ENCODE results near the gene ITGAL. TPM values are rescaled to one million over a fixed set of nuclear protein-coding genes. Genes with fewer than 3 reads are reported as not detected.

The ITGAL gene
- total RNA-seq, 2 donors from 2014 or later, result 4.6 to 8.5 TPM

- DNase-seq (ENCODE audit: low spot score), result no peak
- intact Hi-C loops (cut with DNase I), result no loop called here
These were observed 12.3 kb downstream of the ITGAL start for GRCh38 chr16:30484887-30485286.

DNA sequence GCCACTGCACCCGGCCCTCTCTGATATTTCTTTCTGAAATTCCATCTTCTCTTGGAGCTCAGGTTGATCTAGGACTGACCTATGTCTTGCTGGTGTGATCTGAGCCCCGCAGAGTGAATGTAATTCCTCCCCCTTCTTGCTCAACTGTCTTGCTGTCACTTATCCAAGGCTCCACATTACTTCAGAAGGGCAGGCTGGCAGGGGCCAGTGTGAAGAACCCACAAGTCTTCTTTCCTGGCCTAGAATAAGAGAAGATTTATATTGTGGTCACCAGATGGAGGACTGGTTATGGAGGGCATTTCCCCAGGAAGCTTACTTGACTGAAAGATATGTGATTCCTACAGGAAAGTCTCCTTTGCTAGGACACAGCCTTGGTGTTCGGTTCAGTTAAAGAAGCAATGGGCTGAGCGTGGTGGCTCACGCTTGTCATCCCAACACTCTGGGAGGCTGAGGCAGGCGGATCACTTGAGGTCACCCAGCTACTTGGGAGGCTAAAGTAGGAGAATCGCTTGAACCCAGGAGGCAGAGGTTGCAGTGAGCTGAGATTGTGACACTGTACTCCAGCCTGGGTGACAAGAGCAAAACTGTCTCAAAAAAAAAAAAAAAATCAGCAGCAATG lies 13.4 kb downstream of the ITGAL start:
- intact Hi-C loops (cut with DNase I), result no loop called here
- DNase-seq (ENCODE audit: low spot score), result no peak

DNA sequence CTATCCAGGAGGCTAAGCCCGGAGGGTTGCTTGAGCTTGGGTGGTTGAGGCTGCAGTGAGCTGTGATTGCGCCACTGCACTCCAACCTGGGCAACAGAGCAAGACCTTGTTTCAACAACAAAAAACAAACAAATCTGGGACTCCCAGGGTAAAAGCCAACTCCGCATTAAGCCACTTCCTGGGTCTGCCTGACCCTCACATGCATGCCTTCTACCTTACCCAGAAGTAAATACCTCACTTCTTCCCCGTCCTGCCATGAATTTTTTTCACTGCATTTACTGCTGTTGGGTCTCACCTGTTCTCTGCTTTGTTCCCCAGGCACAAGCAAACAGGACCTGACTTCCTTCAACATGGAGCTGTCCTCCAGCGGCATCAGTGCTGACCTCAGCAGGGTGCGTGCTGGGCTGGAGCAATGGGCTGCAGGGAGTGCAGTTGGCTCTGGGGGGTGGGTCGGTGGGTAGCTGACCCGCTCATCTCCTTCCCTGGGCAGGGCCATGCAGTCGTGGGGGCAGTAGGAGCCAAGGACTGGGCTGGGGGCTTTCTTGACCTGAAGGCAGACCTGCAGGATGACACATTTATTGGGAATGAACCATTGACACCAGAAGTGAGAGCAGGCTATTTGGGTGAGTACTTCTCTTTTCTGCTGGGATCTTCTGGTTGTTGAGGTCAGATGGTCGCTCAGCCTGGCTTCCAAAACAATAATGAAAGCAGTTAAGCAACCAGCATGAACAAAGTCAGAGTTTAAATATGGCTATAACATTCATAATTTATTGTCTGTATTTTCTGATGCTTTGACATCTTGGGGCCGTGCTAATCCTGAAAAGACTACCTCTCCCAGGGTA lies 16.4 kb downstream of the ITGAL start:
- intact Hi-C loops (cut with DNase I), result no loop called here
- no peak for DNase-seq (ENCODE audit: low spot score)

DNA sequence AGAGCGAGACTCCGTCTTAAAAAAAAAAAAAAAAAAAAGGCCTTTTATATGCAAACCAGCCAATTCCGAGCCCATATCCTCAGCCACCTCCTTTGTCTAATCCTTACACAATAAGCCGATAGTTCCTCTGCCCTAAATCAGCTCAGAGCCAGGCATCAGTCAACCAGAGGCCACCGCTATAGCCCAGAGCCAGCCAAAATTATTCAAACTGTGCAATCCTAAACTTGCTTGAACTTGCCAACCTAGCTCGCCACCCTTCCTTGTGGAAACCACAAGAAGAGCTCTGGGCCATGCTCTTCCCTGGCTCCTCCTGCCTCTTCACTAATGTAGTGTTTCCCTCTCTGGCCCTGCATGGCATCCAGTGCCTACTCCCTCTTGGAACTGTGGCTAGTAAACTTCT lies 17.7 kb downstream of the ITGAL start:
- no peak for DNase-seq (ENCODE audit: low spot score)
- intact Hi-C loops (cut with DNase I), result no loop called here

DNA sequence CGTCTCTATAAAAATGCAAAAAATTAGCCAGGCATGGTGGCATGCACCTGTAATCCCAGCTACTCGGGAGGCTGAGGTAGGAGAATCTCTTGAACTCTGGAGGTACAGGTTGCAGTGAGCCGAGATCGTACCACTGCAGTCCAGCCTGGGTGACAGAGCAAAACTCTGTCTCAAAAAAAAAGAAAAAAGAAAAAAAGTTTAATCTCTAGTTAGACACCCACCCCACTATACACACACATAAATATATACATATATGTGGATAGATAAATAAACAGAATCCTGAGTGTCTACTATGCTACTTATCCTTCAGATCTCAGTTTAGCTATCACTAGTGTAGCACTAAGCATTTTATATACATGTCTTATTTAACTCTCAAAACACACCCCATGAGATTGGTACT lies 18.7 kb downstream of the ITGAL start:
- intact Hi-C loops (cut with DNase I), result no loop called here
- DNase-seq (ENCODE audit: low spot score), result no peak

GRCh38 chr16:30491744-30492308 lies 19.3 kb downstream of the ITGAL start:
- intact Hi-C loops (cut with DNase I), result no loop called here
- no peak for DNase-seq (ENCODE audit: low spot score)

DNA sequence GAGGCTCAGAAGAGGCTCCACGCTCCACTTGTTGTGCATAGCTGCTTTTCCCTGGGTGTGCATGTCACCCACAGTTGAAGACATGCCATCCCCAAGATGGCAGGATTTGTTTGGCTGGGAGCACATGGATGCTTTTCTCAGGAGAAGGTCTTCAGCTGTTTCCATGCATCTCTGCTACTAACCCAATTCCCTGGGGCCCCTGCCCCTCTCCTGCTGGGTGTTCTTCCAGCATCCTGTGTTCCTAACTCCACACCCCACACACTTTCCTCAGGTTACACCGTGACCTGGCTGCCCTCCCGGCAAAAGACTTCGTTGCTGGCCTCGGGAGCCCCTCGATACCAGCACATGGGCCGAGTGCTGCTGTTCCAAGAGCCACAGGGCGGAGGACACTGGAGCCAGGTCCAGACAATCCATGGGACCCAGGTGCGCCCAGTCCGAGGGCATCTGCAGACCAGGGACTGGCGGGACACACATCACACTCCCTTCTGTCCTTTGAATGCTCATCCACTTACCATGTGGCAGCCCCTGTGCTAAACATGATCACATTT lies 21.5 kb downstream of the ITGAL start:
- intact Hi-C loops (cut with DNase I), result no loop called here
- DNase-seq (ENCODE audit: low spot score), result no peak

DNA sequence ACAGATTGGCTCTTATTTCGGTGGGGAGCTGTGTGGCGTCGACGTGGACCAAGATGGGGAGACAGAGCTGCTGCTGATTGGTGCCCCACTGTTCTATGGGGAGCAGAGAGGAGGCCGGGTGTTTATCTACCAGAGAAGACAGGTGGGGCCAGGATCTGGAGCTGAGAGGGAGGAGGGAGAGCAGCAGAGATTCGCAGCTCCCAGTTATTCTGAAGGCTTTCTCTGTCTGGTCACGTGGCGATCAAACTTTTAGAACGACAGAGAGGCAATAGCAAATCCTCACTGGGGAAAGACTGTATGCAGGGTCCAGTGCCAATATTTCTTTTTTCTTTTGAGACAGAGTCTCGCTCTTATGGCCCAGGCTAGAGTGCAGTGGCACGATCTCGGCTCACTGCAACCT lies 22.2 kb downstream of the ITGAL start:
- intact Hi-C loops (cut with DNase I), result no loop called here
- DNase-seq (ENCODE audit: low spot score), result no peak

DNA sequence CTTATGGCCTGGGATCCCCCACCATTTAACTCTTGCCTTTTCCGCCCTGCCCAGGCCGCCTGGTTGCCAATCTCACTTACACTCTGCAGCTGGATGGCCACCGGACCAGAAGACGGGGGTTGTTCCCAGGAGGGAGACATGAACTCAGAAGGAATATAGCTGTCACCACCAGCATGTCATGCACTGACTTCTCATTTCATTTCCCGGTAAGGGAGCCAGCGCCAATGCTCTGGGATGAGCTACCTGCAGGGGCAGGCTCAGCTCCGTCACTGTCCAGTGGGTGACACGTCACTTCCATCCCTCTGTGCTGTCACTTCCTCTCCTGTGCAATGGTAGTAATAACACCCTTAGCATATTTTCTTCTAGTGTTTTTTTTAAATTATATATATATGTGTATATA lies 26.7 kb downstream of the ITGAL start:
- intact Hi-C loops (cut with DNase I), result no loop called here
- DNase-seq (ENCODE audit: low spot score), result no peak

- no peak for DNase-seq (ENCODE audit: low spot score)
- intact Hi-C loops (cut with DNase I), result no loop called here
These were observed 31.1 kb downstream of the ITGAL start for GRCh38 chr16:30503403-30504296.

- DNase-seq (ENCODE audit: low spot score), result no peak
- intact Hi-C loops (cut with DNase I), result no loop called here
These were observed 36.7 kb downstream of the ITGAL start for GRCh38 chr16:30509081-30509765.

DNA sequence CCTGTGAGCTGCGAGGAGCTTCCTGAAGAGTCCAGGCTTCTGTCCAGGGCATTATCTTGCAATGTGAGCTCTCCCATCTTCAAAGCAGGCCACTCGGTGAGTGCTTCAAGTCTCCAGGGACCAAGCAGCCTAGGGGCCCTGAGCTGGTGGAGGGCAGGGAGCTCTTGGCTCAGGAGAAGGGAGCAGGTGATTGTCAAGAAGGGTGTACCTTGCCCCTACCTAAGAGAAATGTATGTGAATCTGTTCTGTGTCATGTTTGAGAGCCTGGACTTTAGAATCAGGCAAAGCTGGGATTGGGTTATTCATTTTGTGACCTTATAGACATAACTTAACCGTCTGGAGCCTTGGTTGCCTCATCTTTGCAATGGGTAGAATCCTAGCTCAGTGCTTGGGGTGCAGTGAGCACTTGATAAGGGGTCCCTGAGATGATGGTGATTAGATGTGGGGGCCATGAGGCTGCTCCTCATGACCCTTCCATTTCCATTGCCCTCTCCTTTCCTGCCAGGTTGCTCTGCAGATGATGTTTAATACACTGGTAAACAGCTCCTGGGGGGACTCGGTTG lies 37.9 kb downstream of the ITGAL start:
- no peak for DNase-seq (ENCODE audit: low spot score)
- intact Hi-C loops (cut with DNase I), result loop anchor here in 1 of 2 donors (10.0 kb wide), 1 partner anchor 56 kb away; no protein-coding TSS in a partner anchor

DNA sequence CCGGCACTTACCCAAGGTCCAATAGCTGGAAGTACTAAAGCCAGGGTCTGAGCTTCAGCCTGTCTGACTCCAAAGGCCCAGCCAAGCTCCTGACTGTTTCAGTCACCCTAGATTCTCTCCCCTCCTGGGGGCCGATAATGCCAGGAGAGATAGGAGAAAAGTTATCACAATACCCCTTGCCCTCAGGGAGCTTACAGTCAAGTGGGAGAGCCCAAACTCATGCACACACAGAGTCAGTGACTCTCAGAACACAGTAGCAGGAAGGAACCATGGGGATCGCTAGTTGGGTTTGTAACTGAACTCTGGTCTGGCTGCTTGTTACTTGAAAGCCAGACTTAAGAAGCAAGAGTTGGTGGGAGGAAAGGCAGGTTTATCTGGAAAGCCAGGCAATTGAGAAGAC lies 39.0 kb downstream of the ITGAL start:
- no peak for DNase-seq (ENCODE audit: low spot score)
- intact Hi-C loops (cut with DNase I), result loop anchor here in 1 of 2 donors (10.0 kb wide), 1 partner anchor 57 kb away; no protein-coding TSS in a partner anchor

DNA sequence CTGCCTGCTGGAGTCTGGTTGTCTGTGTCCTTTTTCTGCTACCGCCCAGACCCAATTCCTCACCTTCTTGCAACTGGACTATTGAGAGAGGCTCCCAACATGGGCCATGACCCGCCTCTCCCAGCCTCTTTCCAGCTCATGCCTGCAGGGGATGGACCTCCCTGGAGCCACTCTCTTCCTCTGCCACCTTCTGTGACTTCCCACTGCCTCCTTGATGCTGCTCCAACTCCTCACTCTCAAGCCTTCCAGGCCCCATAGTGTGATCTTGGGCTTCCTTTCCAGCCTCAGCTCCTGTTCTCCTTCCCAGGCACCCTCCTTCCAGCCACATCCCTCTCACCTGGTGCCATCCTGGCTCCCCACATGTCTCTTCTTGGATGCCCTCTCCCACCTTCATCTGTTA lies 42.7 kb downstream of the ITGAL start:
- intact Hi-C loops (cut with DNase I), result loop anchor here (5.0 to 10.0 kb wide), 2 partner anchors 60 to 962 kb away; no protein-coding TSS in a partner anchor

GRCh38 chr16:30518552-30518951 lies 46.0 kb downstream of the ITGAL start:
- intact Hi-C loops (cut with DNase I), result loop anchor here (5.0 to 10.0 kb wide), 2 partner anchors 64 to 959 kb away; no protein-coding TSS in a partner anchor
- no peak for DNase-seq (ENCODE audit: low spot score)

More for the DNA sequence above, 42.7 kb downstream of the ITGAL start:
- DNase-seq (ENCODE audit: low spot score), result no peak

GRCh38 chr16:30519120-30520049 lies 46.8 kb downstream of the ITGAL start:
- no peak for DNase-seq (ENCODE audit: low spot score)
- intact Hi-C loops (cut with DNase I), result loop anchor here (5.0 to 10.0 kb wide), 4 partner anchors 65 to 958 kb away; partner anchors contain the start of genes SEPHS2 (in 1 of the 2) and ZNF785 (in 1 of the 2)

GRCh38 chr16:30521476-30521872 lies 48.9 kb downstream of the ITGAL start:
- intact Hi-C loops (cut with DNase I), result loop anchor here (10.0 kb wide), 2 partner anchors 63 to 77 kb away; partner anchors contain the start of genes SEPHS2 (in 1 of the 2) and ZNF785 (in 1 of the 2)
- DNase-seq (ENCODE audit: low spot score), result no peak
